HG03139 (cell line): ENCODE results near the gene ZNF423.

Experiments
- ATAC-seq: cut with Tn5 transposase; IDR thresholded peaks from one replicate; pipeline ENCODE4 v1.9.1; 2021; ENCODE audit not compliant: unreplicated experiment

The ZNF423 gene

GRCh38 chr16:49608779-49609178, 247.1 kb downstream of the ZNF423 start:
- ATAC-seq: no peak

DNA sequence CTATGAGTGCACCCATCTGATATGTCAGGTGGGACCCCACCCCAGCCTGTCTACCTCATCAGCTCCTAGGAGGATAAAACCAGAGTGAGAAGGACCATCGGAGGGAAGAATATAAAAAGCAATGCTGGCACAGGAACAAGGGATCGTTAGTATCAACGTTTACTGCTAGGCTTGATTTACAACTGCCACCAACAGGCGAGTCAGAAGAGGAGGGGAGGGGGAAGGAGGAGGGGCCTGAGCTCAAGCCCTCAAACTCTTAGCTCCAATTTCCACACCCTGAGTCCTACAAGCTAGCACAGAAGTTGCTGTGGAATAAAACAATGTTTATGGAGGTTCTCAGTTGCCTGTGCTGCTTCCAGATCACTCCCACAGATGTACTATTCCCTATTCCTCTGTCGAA, 247.8 kb downstream of the ZNF423 start:
- ATAC-seq: no peak

- ATAC-seq: no peak
Observed at GRCh38 chr16:49605536-49606254, 250.2 kb downstream of the ZNF423 start.

GRCh38 chr16:49604602-49605001, 251.3 kb downstream of the ZNF423 start:
- no peak for ATAC-seq

- no peak for ATAC-seq
Observed at GRCh38 chr16:49603956-49604355, 252.0 kb downstream of the ZNF423 start.

- no peak for ATAC-seq
Observed at GRCh38 chr16:49602976-49603310, 253.0 kb downstream of the ZNF423 start.

- ATAC-seq: no peak
Observed at GRCh38 chr16:49602201-49602975, 253.5 kb downstream of the ZNF423 start.

- ATAC-seq: no peak
Observed at GRCh38 chr16:49601576-49601975, 254.3 kb downstream of the ZNF423 start.

DNA sequence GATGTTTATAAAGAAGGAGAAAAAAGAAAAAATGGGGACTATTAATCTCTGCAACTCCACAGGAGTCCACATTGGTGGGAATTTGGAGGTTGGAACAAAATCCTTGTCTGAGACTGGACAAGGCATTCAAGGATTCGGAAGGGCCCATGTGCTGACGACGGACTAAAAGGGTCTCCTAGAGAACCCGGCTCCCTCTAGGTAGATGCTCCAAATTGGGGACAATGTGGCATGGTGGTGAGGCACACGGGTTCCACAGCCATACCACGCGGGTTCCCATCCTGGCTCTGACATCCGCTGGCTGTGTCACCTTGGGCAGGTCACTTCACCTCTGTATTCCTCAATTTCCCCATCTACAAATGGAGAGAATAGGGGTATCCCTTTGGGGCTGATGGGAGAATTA, 254.9 kb downstream of the ZNF423 start:
- no peak for ATAC-seq

- no peak for ATAC-seq
Observed at GRCh38 chr16:49600536-49600935, 255.4 kb downstream of the ZNF423 start.

GRCh38 chr16:49599704-49600103, 256.2 kb downstream of the ZNF423 start:
- ATAC-seq: no peak

DNA sequence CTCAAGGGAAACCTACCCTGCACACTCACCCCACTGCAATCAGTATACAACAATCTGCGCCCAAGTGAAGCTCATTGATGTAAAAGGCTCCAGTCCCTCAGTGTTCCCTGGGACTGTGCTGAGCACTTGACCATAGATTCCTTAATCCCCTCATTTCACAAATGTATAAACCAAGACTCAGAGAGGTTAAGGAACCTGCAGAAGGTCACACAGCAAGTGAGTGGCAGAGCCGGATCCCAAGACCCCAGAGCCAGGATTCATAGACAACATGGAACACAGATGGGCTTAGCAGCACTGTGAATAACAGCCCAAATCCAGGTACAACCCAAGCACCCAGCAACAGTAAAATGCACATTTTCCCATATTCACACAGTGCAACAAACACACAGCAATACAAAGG, 256.6 kb downstream of the ZNF423 start:
- no peak for ATAC-seq

- no peak for ATAC-seq
Observed at GRCh38 chr16:49598383-49599170, 257.3 kb downstream of the ZNF423 start.

GRCh38 chr16:49597796-49598195, 258.1 kb downstream of the ZNF423 start:
- ATAC-seq: no peak

DNA sequence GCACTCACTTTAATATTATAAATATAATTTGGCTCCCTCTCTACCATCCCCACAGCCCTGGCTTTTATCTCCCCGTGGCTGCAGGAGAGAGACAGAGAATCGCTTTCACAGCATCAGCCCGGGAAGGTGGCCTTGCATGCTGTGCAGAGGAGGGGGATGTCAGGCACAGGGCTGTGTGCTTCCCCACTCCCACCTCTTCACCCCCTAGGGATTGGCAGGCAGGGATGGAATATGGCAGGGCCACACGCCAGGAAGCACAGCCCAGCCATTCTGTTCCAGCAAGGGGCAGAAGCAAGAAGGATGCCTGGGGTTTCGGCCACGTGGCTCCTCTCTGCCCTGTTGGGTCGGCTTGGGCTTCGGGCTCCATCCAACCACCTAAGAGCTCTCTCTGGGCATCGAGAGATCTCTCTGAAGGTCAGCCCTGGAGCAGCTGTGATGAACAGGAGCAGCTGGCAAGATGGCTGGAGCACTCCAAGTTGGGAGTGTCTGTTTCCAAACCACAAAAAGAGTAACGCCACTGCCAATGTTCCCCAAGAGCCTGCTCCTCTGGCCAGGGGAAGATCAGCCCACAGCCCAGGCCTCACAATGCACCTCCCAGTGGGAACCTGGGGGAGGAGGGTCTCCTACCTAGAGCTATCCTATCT, 259.1 kb downstream of the ZNF423 start:
- ATAC-seq: no peak

DNA sequence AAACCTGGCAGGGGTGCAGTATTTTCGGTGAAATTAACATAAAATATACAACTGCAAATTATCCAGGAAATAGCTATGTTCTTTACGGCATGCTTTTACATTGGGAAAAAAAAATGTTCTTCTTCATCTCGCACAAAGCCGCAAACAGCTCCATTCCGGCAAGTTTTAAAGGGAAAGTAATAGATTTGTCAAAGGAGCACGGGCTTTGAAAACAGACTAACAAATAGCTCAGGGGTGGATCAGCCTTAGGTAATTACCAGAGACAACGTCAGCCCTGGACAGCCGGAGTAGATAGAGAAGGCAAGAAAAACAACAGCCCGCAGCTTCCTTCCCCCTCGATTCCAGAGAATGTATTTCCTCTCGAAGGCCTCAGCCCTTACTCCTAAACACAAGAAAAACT, 259.8 kb downstream of the ZNF423 start:
- no peak for ATAC-seq

GRCh38 chr16:49594685-49595498, 261.0 kb downstream of the ZNF423 start:
- ATAC-seq: no peak

DNA sequence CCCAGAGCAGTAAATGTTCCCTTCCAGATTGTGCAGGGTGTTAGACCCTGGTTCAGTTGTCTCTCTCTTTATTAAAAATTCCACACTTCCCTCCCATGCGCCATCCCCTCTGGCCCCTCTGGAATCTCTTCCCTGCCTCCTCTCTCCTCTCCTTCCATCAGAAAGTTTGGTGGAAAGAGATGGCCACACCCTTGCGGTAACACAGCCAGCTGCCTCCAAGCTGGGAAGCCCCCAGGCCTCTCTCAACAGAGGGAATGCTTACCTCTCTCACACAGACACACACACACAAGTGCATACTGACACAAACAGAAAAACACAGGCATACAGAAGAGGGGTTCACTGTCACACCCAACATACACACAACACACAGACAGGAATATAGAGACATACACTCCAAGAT, 261.8 kb downstream of the ZNF423 start:
- no peak for ATAC-seq

GRCh38 chr16:49593424-49594040, 262.4 kb downstream of the ZNF423 start:
- ATAC-seq: no peak
